Skeletal muscle cell (primary cell): ENCODE measurements around the gene WDR46.

ENCODE experiments used
- DNase-seq: peaks from one replicate; pipeline ENCODE4 v3.0.0-alpha.2; 2010; ENCODE audit warnings: low read depth
- H3K4me3 ChIP-seq: 2 replicates; pipeline ENCODE4 v1.5.1; 2011; ENCODE audit warnings: low read depth, mild to moderate bottlenecking, control low read depth, low read length, moderate library complexity

Gene WDR46

GRCh38 chr6:33288921-33289783 is at the start of gene WDR46, which contains the start of gene PFDN6:
Gene WDR46, minus strand, starts transcription at chr6:33289239. Its CDS starts 69 bp downstream, at chr6:33289170.
Gene PFDN6, plus strand, starts transcription at chr6:33289601. Its CDS starts 256 bp downstream, at chr6:33289857.
- peak within 1 kb of the TSS; percentile 97 for H3K4me3 ChIP-seq
- peak; percentile 67 for DNase-seq

GRCh38 chr6:33336495-33336894 is 47.5 kb upstream of the WDR46 start:
- no peak for DNase-seq
- no peak overlapping the region for H3K4me3 ChIP-seq

- H3K4me3 ChIP-seq: no peak overlapping the region
- no peak for DNase-seq
These were observed 46.9 kb upstream of the WDR46 start for GRCh38 chr6:33335916-33336315.

DNA sequence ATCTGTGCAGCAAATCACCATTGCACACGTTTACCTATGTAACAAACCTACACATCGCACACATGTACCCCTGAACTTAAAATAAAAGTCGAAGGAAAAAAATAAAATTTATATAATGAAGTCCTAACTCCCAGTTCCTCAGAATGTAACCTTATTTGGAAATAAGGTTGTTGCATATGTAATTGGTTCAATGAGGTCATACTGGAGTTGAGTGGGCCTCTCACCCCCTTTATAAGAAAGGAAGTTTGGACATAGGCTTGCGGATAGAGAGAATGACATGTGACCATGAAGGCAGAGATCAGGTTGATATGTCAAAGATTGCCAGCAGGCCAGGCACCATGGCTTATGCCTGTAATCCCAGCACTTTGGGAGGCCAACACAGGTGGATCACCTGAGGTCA is 44.6 kb upstream of the WDR46 start:
- H3K4me3 ChIP-seq: no peak overlapping the region
- DNase-seq: no peak

DNA sequence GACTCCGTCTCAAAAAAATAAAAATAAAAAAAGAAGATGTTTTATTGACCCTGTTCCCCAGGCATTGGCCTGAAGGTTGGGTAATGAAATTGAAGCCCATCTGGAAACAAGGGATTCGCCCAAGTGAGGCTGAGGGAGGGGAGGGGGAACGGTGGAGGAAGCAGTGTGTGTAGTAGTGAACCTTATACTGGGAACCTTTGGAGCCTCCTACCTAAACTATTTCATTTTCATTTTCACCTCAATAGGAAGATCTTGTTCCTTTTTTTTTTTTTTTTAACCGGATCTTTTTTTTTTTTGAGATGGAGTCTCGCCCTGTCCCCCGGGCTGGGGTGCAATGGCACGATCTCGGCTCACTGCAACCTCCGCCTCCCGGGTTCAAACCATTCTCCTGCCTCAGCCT is 41.7 kb upstream of the WDR46 start:
- H3K4me3 ChIP-seq: no peak overlapping the region
- no peak for DNase-seq

DNA sequence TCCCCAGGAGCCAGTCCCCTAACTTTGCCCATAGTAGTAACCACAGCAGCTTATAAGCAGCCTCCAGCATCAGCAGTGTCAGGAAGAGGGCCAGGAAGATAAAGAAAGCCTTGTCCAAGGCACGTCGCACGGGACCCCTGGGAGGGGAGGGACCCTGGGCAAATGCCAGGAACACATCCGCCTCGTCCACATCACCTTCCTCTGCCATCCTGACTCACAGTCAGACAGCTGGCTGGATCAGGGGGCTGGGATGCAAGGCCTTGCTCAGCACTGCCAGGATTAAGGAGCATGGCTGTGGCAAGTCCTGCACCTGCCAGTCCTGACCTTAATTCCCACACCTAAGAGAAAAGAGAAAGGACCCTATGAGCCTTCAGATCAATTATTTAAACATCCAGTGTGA is 40.0 kb upstream of the WDR46 start:
- H3K4me3 ChIP-seq: no peak overlapping the region
- no peak for DNase-seq

DNA sequence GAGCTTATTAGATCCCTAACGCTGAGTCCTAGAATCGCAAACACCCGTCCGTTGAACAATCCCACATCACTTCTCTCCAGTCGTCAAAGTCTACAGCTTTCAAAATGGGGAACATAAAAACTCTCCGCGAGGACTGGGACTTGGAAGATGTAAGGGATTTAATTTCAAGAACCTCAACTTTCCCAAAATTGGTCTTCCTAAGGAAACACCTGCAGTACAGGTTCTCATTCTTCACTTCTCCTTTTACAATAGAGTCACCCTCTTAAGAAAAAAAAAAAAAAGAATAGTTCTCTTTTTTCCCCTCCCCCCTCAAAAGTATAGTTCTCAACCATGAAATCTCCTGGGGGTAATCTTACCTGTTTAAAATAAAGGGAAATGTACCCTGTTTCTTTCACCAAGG is 35.1 kb upstream of the WDR46 start:
- no peak for DNase-seq
- no peak overlapping the region for H3K4me3 ChIP-seq

- H3K4me3 ChIP-seq: peak overlapping the region; percentile 85
- DNase-seq: no peak
These were observed 34.5 kb upstream of the WDR46 start for GRCh38 chr6:33323623-33323948.

DNA sequence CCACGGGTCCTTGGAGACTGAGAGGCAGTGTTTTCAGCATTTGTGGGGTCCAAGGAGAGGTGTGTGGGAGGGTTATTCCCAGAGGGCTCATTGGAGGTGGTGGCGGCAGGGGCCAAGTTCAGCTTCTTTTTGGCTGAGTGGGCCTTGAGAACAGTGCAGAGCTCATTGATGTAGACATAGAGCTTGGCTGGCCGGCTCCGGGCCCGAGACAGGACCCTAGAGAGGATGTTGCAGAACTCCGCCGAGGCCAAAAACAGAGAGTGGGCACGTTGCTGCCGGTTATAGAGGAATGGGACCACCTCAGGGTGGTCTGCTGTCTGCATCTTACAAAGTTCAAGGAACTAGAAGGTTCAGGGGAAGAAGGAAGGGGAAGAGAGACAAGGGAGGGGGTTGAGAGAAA is 32.2 kb upstream of the WDR46 start:
- peak overlapping the region; percentile 85 for H3K4me3 ChIP-seq

DNA sequence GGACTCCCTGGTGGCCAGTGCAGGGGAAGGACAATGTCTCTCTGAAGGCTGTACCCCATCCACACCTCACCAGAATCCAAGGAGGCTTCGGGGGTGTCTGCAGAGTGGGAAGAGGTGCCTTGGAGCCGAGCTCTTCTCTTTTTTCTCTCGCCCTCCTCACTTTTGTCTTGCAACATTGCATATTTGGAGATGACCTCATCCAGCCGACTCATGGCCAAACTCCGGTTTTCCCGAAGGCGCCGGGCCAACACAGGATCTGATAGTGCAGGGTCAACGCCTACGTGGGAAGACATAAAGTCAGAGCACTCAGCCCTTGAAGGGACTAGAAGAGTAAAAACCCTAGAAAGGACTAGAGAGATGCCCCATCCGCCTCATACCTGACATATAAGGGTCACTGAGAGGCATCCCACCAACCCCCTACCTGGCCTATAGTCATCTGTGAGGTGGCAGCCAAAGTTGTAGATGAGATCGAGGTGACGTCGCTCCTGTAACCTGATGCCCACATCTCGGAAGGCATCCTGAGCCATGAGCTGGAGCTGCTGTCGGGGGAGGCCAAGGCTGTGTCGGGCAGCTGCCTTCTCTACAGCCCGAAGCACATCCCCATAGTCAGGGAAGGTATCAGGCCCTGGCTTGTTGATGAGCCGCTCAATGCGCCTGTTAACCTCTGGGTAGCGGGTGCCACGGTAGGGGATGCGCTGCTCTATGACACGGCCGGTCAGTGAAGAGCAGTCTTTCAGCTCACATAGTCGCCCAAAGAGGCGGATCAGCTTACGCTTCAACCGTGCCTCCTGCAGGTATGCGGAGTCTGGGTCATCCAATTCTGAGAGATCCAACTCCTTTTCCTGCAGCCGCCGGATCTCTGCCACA is 31.5 kb upstream of the WDR46 start:
- DNase-seq: peak; percentile 84
- H3K4me3 ChIP-seq: peak overlapping the region; percentile 85

More for the DNA sequence above, 32.2 kb upstream of the WDR46 start:
- DNase-seq: no peak

- peak overlapping the region; percentile 24 for H3K4me3 ChIP-seq
- no peak for DNase-seq
These were observed 30.9 kb upstream of the WDR46 start for GRCh38 chr6:33319939-33320314.

- peak overlapping the region; percentile 60 for H3K4me3 ChIP-seq
- no peak for DNase-seq
These were observed 29.5 kb upstream of the WDR46 start for GRCh38 chr6:33318426-33319073.

- DNase-seq: peak; percentile 98
- H3K4me3 ChIP-seq: peak within 1 kb of the TSS; percentile 60
These were observed 28.8 kb upstream of the WDR46 start, which contains the start of gene ZBTB22 for GRCh38 chr6:33317669-33318425. Gene ZBTB22, minus strand, starts transcription at chr6:33317744. Its CDS starts 828 bp downstream, at chr6:33316916.

DNA sequence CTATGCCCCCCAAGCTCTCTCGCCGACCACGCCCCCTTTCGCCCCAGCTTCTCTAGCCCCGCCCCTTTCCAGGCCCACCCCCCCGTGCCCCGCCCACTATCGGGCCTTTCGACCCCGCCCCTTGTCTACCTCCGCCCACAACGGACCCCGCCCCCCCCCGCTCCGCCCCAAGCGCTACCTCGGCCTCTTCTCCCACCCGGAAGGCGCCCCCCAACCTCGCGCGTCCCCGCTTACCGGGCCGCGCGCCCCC is 28.3 kb upstream of the WDR46 start:
- H3K4me3 ChIP-seq: peak overlapping the region; percentile 60
- no peak for DNase-seq

DNA sequence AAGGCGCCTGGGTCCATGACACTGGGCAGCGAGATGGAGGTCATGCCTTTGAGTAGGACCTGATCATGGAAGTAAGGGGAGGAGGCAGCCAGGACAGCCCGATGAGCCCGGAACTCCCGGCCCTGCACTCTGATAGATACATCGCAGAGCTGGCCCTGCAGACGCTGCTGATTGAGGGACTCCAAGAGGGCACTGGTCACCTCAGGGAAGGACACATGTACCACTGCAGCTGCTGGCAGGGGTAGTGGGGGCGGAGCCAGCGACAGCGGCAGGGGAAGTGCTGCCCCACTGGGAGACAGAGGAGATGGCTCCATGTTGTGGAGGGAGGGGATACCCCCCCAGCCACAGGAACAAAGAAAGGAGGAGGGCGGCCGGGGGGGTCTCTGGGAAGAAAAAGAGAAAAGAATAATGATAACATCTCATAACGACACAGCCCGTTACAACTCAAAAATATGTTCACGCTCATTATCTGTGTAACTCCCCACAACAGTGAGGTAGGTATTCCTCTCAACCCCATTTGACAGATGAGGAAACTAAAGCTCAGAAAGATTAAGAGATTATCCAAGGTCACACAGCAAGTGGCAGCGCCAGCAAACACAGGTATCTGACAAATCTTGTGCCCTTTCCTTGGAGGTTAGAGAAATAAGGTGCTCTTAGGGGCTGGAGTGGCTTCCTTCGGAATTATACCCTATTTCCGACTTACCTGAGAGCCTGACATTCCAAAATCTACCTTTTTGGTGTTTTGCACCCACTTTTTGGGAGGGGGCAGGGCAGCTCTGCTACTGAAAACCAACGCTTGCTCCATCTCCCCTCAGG is 27.8 kb upstream of the WDR46 start:
- DNase-seq: no peak
- H3K4me3 ChIP-seq: peak overlapping the region; percentile 60

DNA sequence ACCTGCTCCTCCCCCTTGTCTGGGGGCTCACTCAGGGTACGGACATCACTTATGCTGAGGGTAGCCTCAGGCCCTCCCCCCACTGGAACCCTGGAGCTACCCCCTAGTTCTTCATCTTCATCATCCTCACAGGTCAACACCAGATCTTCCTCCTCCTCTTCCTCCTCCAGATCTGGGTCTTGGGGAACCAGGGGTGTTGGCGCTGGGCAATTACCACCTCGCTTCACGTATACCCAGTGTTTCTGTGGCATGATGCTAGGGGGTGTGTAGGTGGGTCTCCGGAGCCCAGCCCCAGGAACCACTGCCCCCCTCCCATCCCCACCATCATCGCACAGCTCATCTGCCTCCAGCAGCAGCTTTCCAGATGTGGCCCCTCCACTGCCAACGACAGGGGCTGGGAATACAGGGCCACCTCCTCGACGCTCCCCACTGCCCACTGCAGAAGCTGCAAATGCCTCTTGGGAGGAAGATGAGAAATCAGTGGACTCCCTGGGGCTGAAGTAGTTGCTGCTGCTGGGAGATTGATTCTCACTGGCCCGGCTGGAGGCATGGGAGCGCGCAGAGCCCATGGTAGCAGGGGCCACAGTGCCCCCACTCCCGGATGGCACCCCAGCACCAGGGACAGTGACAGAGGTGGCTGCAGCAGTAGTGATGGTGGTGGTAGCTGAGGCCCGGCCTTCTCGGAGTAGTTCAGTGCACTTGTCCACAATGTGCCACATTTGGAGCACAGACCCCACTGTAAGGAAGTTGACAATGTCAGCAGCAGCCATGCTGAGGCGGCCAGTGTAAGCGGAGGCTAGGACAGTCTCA is 27.0 kb upstream of the WDR46 start:
- H3K4me3 ChIP-seq: no peak overlapping the region
- no peak for DNase-seq

DNA sequence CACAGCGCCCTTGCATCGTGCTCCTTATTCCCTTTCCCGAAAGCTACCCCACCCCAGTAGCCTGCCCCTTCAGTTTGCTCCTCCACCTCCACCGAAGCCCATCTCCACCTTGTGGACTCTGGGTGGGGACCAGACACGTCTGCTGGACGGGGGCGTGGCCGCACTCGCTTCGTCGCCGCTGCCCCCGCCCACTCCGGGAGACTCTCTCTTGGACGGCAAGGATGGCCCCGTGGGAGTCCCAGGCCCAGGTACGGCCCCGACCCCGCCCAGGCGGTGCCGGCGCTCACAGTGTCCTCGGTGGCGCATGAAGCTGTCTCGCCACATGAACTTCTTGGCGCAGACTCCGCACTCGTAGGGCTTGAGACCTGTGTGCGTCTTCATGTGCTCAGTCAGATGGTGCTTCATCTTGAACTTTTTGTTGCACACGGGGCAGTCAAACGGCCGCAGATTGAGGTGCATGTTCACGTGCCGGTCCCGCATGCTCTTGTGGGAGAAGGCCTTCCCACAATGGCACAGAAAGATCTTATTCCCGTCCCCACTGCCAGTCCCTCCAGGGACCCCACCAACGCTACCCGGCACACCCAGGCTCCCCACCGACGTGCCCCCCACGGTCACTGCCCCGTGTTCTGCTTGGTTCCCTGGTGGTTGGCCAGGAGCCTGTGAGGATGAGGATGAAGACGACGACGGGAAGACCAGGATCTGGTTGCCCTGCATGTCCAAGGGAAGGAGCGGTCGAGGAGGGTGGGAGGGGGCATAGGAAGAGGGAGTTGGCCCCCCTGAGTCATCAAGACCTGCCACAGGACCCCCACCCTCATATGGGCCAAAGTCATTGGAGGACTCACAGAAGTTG is 26.1 kb upstream of the WDR46 start:
- peak overlapping the region; percentile 74 for H3K4me3 ChIP-seq
- DNase-seq: no peak
